HEK293 (cell line): ENCODE results near the gene VIPR2.

Experiments used
- CTCF ChIA-PET: fragments of 350-600 bp; formaldehyde crosslinking; extraction: SDS; loops from one replicate; lab custom pipeline; 2021; ENCODE audit warnings: antibody characterized with exemption; lab: Yijun Ruan, JAX
- POLR2A ChIA-PET: fragments of 300-600 bp; formaldehyde crosslinking; extraction: SDS; loops from one replicate; lab custom pipeline; 2020; ENCODE audit warnings: antibody characterized with exemption, inconsistent platforms; lab: Yijun Ruan, JAX
- H3K27ac ChIP-seq: fragments of 200-500 bp; sonication (Bioruptor generic); 2 replicates; pipeline ENCODE4 v1.5.1; 2014; ENCODE audit warnings: low read depth, low read length, control low read depth, inconsistent platforms; ENCODE audit errors: extremely low read depth
- H3K36me3 ChIP-seq, 2 experiments: fragments of 200-500 bp in 1 of 2; sonication (Bioruptor generic) in 1 of 2; 1 replicate in 1 of 2; 2 replicates in 1 of 2; pipeline ENCODE4 v1.5.1; 2014 to 2017; ENCODE audit warnings: inconsistent platforms in 2 of 2, low read length in 2 of 2; ENCODE audit not compliant: control insufficient read depth in 2 of 2, insufficient read depth in 1 of 2
- H3K4me1 ChIP-seq: fragments of 200-500 bp; sonication (Bioruptor generic); 2 replicates; pipeline ENCODE4 v1.5.1; 2014; ENCODE audit warnings: mild to moderate bottlenecking, low read length, inconsistent platforms; ENCODE audit not compliant: control insufficient read depth, insufficient read depth
- H3K4me3 ChIP-seq: 2 replicates; pipeline ENCODE4 v1.5.1; 2011; ENCODE audit warnings: low read depth, mild to moderate bottlenecking, control low read depth, low read length, moderate library complexity
- H3K9me3 ChIP-seq: fragments of 200-500 bp; sonication (Bioruptor generic); 2 replicates; pipeline ENCODE4 v1.5.1; 2014; ENCODE audit warnings: low read depth, low read length, inconsistent platforms; ENCODE audit not compliant: control insufficient read depth, insufficient read depth
- KLF10 ChIP-seq: fragments of 450-650 bp; IDR thresholded peaks from 2 replicates; pipeline ENCODE4 v1.5.1; 2018; ENCODE audit warnings: missing biosample characterization, mild to moderate bottlenecking, missing genetic modification characterization
- KLF8 ChIP-seq: fragments of 450-650 bp; formaldehyde crosslinking; IDR thresholded peaks from 2 replicates; pipeline ENCODE4 v1.5.1; 2016; ENCODE audit warnings: missing biosample characterization, missing genetic modification characterization
- ZBTB17 ChIP-seq: fragments of 450-650 bp; formaldehyde crosslinking; IDR thresholded peaks from 2 replicates; pipeline ENCODE4 v1.5.1; 2016; ENCODE audit warnings: missing biosample characterization, missing genetic modification characterization
- ZBTB26 ChIP-seq: fragments of 450-650 bp; formaldehyde crosslinking; optimal IDR thresholded peaks from 2 replicates; pipeline ENCODE3; 2016; ENCODE audit warnings: missing biosample characterization, mild to moderate bottlenecking, missing genetic modification characterization
- ZBTB49 ChIP-seq: fragments of 450-650 bp; formaldehyde crosslinking; IDR thresholded peaks from 2 replicates; pipeline ENCODE4 v1.5.1; 2016; ENCODE audit warnings: missing biosample characterization, missing genetic modification characterization, low read depth
- ZBTB6 ChIP-seq: fragments of 450-650 bp; formaldehyde crosslinking; IDR thresholded peaks from 2 replicates; pipeline ENCODE4 v1.5.1; 2017; ENCODE audit warnings: missing biosample characterization, missing genetic modification characterization
- ZFP3 ChIP-seq: fragments of 450-650 bp; formaldehyde crosslinking; IDR thresholded peaks from 2 replicates; pipeline ENCODE4 v1.5.1; 2016; ENCODE audit warnings: low read depth, missing biosample characterization, missing genetic modification characterization
- ZNF133 ChIP-seq: fragments of 450-650 bp; formaldehyde crosslinking; IDR thresholded peaks from 2 replicates; pipeline ENCODE4 v1.5.1; 2016; ENCODE audit warnings: missing biosample characterization, missing genetic modification characterization
- ZNF146 ChIP-seq: fragments of 450-650 bp; formaldehyde crosslinking; IDR thresholded peaks from 2 replicates; pipeline ENCODE4 v1.5.1; 2016; ENCODE audit warnings: missing biosample characterization, missing genetic modification characterization
- ZNF184 ChIP-seq: fragments of 450-650 bp; IDR thresholded peaks from 2 replicates; pipeline ENCODE4 v1.5.1; 2018; ENCODE audit warnings: missing biosample characterization, mild to moderate bottlenecking, missing genetic modification characterization
- ZNF391 ChIP-seq: fragments of 450-650 bp; formaldehyde crosslinking; IDR thresholded peaks from 2 replicates; pipeline ENCODE4 v1.5.1; 2016; ENCODE audit warnings: low read depth, missing biosample characterization, missing genetic modification characterization, borderline replicate concordance
- ZNF394 ChIP-seq: fragments of 450-650 bp; formaldehyde crosslinking; IDR thresholded peaks from 2 replicates; pipeline ENCODE4 v1.5.1; 2016; ENCODE audit warnings: missing biosample characterization, missing genetic modification characterization, mild to moderate bottlenecking, moderate library complexity, borderline replicate concordance
- ZNF426 ChIP-seq: fragments of 450-650 bp; formaldehyde crosslinking; IDR thresholded peaks from 2 replicates; pipeline ENCODE4 v1.5.1; 2017; ENCODE audit warnings: missing biosample characterization, missing genetic modification characterization, mild to moderate bottlenecking, inconsistent platforms, moderate library complexity
- ZNF529 ChIP-seq: fragments of 450-650 bp; formaldehyde crosslinking; IDR thresholded peaks from 2 replicates; pipeline ENCODE4 v1.5.1; 2017; ENCODE audit warnings: missing genetic modification characterization, missing biosample characterization; ENCODE audit not compliant: insufficient replicate concordance
- ZNF548 ChIP-seq: fragments of 450-650 bp; formaldehyde crosslinking; IDR thresholded peaks from 2 replicates; pipeline ENCODE4 v1.5.1; 2016; ENCODE audit warnings: missing biosample characterization, missing genetic modification characterization
- ZNF580 ChIP-seq: fragments of 450-650 bp; formaldehyde crosslinking; IDR thresholded peaks from 2 replicates; pipeline ENCODE4 v1.5.1; 2016; ENCODE audit warnings: missing biosample characterization, missing genetic modification characterization
- ZNF596 ChIP-seq: fragments of 450-650 bp; IDR thresholded peaks from 2 replicates; pipeline ENCODE4 v1.5.0; 2018; ENCODE audit warnings: missing biosample characterization, mild to moderate bottlenecking, missing genetic modification characterization, moderate library complexity
- ZNF626 ChIP-seq: fragments of 450-650 bp; sonication (Bioruptor Pico); formaldehyde crosslinking; IDR thresholded peaks from 2 replicates; pipeline ENCODE4 v1.5.1; 2018; ENCODE audit warnings: missing biosample characterization, missing genetic modification characterization, inconsistent platforms
- ZNF629 ChIP-seq: fragments of 450-650 bp; formaldehyde crosslinking; IDR thresholded peaks from 2 replicates; pipeline ENCODE4 v1.5.1; 2017; ENCODE audit warnings: missing biosample characterization, missing genetic modification characterization
- ZNF704 ChIP-seq: fragments of 450-650 bp; formaldehyde crosslinking; IDR thresholded peaks from 2 replicates; pipeline ENCODE4 v1.5.1; 2016; ENCODE audit warnings: missing biosample characterization, missing genetic modification characterization
- ZSCAN18 ChIP-seq: fragments of 450-650 bp; formaldehyde crosslinking; IDR thresholded peaks from 2 replicates; pipeline ENCODE4 v1.5.1; 2016; ENCODE audit warnings: missing biosample characterization, missing genetic modification characterization

The VIPR2 gene

GRCh38 chr7:159108491-159108890 is 36.2 kb downstream of the VIPR2 start:
- no peak for TF ChIP-seq ZNF394 (tag by site-specific recombination)
- TF ChIP-seq ZBTB49 (tag by site-specific recombination), result no peak
- TF ChIP-seq ZBTB26 (tag by site-specific recombination), result no peak
- no peak for TF ChIP-seq ZNF184 (tag by site-specific recombination)
- TF ChIP-seq ZSCAN18 (tag by site-specific recombination), result no peak
- TF ChIP-seq ZNF529 (tag by site-specific recombination), result no peak
- TF ChIP-seq ZBTB6 (tag by site-specific recombination), result no peak
- no peak for TF ChIP-seq ZNF548
- no peak for TF ChIP-seq ZNF626
- no peak for TF ChIP-seq ZNF146
- no peak for TF ChIP-seq ZNF133
- TF ChIP-seq KLF8, result no peak
- no peak for TF ChIP-seq ZBTB17 (tag by site-specific recombination)
- TF ChIP-seq ZNF629, result no peak
- TF ChIP-seq, all 188 proteins: peak for 0
- no peaks in the 10 kb centered on the region for H3K36me3 ChIP-seq
- CTCF ChIA-PET, result no interaction called here
- no peaks in the 10 kb centered on the region for H3K4me1 ChIP-seq
- no peak overlapping the region for H3K27ac ChIP-seq
- no peak overlapping the region for H3K4me3 ChIP-seq
- POLR2A ChIA-PET, result no interaction called here
- no peaks in the 10 kb centered on the region for H3K9me3 ChIP-seq

- H3K4me1 ChIP-seq, result no peaks in the 10 kb centered on the region
- no peaks in the 10 kb centered on the region for H3K36me3 ChIP-seq
- no peaks in the 10 kb centered on the region for H3K9me3 ChIP-seq
- no peak overlapping the region for H3K4me3 ChIP-seq
- no peak for TF ChIP-seq KLF10 (tag by site-specific recombination)
- TF ChIP-seq ZNF391 (tag by site-specific recombination), result no peak
- no peak for TF ChIP-seq ZNF426 (tag by site-specific recombination)
- TF ChIP-seq ZNF596 (tag by site-specific recombination), result no peak
- TF ChIP-seq ZFP3 (tag by site-specific recombination), result no peak
- no peak for TF ChIP-seq ZNF704 (tag by site-specific recombination)
- no peak for TF ChIP-seq ZNF580
- POLR2A ChIA-PET, result no interaction called here
- CTCF ChIA-PET, result no interaction called here
- no peak overlapping the region for H3K27ac ChIP-seq
Measured at GRCh38 chr7:159107161-159107892, 37.3 kb downstream of the VIPR2 start.
